HuH-7.5 (cell line): ENCODE data around the gene ECT2.
"Not testable (repeated sequence)": the region's sequence is repeated elsewhere in the genome, so short reads cannot be mapped to it uniquely, and the experiment has no call there.

Experiments used
- DNase-seq: peaks from one replicate; pipeline ENCODE4 v3.0.0; 2011; ENCODE audit warnings: low spot score

The ECT2 gene

DNA sequence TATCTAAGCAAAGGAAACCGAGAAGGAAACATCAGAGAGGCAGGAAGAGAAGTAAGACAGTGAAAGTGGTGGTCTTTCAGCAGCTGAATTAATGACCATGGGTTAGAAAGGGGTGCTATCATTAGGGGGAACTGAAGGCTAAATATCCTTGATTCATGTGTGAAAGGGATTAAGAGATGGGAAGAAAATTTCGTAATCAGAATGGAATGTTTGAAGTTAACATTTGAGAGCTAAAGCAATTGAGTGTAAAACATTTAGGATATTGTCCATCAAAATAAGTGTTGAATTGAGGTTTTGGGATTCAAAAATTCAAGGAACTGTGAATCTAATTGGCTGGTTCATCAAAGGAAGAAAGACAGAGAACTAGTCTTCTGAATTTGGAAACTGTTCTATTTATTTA is 4.1 kb upstream of the ECT2 start:
- no peak for DNase-seq

DNA sequence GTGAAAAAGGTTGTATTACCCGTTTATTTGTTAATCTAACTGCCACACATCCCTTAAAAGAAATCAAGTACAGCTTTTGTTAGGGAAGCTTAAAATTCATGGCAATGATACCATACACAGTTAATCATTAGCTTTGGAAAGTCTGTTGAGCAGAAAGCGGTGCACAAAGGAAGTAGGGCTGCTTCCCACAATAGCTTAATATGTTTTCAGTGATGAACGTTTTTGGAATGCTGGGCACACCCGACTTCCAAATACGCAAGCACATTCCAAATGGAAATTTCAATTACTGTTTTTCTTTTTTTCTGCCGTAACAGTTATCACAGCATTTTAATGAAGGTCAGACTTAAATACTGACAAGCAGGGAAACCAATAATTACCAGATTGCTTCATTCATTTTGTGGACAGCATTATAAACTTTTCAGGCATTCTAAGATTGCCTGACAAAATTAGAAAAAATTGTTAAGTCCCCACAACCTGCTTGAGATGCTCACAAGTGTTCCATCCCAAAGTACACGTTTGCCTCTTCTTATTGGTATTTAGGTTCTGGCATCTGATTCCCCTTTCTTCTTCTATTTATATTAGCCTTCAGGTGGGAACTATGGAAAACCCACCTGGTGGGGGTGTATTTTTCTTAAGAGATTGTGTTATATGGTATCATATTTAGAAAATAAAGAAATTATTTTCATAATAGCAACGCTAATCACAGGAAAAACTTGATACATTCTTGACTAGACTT is 1.1 kb upstream of the ECT2 start:
- DNase-seq = peak; percentile 21

DNA sequence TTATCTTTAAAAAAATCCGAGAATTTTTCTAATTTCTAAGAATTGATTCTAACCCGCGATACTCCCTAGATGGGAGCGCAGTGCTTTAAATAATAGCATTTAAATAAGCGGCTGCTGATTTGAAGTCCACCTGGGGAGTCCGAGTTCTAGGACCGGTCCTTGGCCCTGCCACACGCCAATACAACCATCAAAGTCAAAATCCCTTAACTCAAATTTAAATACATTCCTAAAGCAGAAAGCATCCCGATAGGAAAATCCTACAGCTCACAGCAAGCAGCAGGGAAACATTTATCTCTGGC is 508 bp upstream of the ECT2 start:
- no peak for DNase-seq

DNA sequence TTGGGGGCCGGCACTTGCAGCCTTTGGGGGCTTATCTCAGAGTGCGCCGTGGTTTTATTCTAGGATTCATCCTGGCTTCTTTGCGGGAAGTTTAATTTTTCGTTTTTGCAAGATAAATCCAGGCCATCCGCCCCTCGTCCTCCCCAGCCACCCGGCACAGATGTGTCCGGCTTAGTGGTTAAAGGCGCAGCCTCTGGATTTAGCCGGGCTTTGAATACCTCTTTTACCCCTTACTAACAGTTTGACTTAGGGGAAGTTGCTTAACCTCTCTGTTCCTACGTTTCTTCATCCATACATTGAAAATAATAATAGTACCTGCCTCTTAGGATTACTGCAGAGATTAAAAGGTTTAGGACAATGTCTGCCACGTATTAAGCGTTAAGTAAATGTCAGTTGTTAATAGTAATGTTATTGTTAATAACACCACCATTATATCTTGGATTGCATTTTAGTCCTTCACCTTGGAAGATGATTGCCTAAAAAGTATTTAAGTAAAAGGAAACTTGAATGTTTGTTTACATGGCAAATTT is 714 bp downstream of the ECT2 start:
- DNase-seq = no peak

DNA sequence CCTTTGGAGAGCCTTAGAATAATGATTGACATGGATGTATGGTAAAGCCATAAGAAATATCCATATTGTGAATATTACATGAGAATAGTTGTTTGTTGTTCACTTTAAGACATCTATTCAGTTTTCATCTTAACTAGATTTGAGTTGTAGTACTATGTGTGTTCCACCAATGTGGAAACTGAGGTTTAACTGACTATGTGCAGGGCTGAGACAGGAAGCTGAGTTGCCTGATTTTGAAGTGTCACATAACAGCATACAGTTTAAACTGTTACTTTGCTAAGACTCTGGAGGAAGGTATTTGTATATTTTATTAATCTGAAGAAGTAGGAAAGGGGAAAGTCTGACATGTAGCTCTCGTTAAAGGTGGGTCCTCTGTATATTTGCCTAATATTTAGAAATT is 2.1 kb downstream of the ECT2 start:
- no peak for DNase-seq

DNA sequence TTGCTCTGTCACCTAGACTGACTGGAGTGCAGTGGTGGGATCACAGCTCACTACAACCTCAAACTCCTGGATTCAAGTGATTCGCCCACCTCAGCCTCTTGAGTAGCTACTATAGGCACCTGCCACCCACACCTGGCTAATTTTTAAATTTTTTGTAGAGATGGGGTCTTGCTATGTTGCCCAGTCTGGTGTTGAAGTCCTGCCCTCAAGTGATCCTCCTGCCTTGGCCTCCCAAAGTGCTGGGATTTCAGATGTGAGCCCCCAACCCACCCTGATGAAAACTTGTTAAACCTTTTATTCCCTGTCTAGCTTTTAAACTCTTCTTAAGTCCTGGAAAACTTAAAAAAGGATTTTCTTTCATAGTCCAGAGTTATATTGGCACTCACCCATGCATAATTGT is 2.6 kb downstream of the ECT2 start:
- no peak for DNase-seq

DNA sequence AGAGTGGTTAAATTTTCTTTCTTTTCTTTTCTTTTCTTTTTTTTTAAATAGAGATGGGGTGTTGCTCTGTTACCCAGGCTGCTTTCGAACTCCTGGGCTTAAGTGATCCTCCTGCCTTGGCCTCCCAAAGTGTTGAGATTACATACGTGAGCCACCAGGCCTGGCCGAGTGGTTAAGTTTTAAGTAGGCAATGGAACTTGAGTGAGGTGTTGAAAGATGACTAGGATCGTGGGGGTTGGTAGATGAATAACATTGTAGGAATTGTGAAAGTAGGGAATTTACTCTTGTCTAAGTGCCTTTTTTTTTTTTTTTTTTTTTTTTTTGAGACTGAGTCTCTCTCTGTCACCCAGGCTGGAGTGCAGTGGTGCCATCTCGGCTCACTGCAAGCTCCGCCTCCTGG is 9.9 kb downstream of the ECT2 start:
- not testable (repeated sequence) for DNase-seq

DNA sequence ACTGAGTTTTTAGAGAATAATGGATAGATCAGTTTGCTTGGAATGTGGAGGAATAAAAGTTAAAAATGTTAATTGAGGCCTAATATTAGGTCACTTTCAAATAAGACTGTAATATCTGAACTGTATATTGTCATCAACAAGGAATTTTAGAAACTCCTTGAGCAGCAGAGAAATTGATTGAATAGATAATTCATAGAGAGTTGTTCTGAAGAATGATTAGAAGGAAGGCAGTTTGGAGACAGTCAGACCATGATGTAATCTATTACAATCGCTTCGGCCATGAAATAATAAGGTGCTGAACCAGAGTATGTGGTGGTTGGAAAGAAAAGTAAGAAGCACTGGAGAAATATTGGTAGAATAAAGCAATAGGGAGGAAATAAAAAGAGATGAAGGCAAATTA is 15.7 kb downstream of the ECT2 start:
- DNase-seq = no peak

DNA sequence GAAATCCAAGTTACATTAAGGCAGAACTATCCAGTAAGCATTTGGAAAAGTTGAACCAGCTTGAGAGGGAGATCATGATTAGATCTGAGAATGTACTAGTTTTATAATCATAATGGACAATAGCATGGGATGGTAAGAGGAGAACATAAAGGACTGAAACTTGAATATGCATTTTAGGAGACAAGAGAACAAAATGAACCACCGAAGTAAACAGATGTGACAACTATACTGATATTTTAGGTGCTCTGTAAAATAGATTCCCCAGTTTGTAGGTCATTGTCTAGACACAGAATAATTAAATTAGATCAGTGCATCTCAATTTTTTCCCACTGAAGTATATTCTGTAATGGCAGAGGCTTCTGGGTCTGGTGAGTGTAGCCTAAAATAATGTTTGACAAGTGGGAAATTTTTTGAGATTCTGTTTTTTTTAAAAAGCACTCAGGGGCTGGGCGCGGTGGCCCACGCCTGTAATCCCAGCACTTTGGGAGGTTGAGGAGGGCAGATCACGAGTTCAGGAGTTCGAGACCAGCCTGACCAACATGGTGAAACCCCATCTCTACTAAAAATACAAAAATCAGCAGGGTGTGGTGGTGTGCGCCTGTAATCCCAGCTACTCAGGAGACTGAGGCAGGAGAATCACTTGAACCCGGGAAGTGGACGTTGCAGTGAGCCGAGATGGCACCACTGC is 16.3 kb downstream of the ECT2 start:
- DNase-seq = no peak

DNA sequence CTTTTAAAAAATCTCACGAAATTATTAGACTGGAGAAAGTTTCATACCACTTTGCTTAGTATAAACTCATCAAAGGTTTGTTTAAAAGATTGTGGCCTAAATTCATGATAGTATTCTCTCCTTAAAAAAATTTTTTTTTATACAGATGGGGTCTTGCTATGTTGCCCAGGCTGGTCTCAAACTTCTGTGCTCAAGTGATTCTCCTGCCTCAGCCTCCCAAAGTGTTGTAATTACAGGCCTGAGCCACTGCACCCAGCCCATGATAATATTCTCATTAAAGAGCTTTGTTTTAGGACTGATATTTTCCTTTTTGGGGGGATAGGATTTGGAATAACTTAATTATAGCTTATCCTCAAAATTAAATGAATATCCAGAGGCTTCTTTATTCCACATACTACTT is 19.9 kb downstream of the ECT2 start:
- DNase-seq = no peak

DNA sequence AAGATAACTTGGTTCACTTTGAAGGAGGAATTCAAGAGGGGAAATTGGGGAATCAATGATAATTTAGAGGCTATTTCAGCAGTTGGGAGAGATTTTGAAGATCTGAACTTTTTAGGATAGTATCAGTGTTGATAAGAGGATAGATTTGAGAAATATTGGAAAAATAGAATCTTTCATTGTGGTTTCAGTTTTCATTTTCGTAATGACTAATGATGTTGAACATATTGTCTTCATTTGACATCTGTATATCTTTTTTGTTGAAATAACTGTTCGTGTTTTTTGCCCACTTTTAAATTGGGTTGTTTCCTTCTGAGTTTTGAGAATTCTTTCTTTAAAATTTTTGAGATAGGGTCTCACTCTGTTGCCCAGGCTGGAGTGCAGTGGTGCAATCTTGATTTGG is 21.1 kb downstream of the ECT2 start:
- DNase-seq = no peak

DNA sequence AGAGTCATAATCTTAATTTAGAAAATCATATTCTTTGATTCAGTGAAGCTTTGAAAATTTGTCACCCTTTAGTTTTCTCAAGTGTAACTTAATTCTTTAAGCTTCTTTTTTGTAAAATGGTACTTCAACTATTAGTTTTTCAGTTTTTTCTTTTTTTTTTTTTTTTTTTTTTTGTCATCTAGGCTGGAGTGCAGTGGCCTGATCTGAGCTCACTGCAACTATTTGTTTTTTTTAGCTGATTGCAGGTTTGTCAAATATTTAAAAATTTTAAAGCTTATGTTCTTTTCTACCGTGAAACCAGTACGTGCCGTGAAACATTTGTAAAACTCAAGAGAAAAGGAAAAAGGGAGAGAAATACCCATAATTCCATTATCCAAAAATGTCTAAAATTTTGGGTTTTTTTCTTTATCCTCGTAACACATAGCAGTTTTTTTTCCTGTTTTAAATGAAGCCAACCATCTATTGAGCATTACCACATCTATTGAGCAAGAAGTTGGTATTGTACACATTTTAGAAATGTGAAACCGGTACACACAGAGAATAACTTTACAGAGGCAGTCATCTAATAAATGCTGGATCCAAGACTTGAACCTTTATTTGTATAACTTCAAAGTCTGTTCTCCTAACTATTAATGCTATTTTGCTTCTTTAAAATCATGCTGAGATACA is 25.7 kb downstream of the ECT2 start:
- no peak for DNase-seq

DNA sequence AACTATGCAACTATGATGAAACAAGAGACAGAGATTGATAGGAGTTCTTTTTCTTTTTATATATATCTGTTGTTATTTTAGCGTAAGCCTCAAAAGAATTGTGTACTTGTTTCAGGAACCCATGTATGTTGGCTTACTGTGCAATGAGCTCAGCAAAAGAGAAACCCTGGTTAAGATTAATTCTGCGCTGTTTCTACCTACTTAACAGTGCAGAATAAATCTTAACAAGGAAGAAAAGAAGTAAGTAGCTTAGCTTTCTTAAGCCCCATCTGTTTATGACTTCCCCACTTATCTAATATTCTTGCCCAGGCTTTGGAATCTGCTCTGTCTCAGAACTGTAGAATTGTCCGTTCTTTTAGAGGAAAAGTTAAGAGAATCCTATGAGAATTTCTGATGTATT is 27.4 kb downstream of the ECT2 start:
- DNase-seq = no peak

DNA sequence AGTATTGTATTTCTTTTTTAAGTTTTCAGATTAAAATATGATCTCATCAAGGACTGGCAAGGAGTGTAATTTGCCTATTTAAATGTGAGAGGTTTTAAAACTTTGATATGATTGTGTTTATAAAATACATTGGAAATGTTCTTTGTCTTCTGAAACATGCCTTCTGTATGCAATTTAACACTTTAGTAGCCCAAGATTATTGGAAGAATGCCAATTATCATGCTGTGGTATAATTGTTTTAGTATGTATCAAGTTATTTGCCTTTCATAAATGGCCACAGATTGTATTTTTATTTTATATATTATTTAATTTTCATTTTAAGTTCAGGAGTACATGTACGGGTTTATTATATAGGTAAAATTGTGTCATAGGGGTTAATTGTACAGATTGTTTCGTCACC is 31.7 kb downstream of the ECT2 start:
- DNase-seq = no peak

DNA sequence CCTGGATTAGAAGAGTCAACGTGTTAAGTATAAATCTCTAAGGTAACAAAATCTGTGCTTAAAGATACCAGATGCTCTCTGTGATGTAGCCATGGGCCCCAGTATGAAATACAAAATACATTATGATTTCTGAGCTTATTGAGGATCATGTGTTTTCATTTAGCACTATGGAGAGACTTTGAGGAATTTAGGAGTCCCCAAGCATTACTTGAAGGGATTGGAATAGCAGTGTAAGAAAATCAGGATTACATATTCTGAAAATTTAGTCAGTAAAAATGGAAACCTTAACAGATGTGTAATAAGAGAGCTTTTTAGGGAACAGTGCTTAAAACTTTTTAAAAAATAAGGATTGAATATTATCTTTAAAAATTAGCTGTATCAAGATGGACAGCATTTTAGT is 35.5 kb downstream of the ECT2 start:
- DNase-seq = no peak

DNA sequence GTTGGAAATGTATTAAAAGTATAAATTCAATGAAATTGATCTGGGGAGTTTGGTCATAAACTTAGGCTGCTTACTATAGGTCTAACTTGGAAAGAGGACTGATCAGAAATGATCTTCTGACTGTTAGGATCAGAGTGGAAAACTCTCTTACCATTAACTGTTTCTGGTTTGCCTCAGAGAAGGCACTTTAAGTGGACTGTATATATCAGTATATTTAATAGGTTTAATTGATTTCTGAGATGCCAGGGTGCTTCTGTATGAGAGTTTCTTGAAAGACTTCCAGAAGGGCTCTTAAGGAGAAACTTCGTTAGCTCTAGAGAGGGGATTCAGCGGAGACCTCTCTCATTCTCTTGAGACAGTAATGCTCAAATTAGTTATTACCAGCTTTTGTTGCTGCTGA is 36.5 kb downstream of the ECT2 start:
- no peak for DNase-seq

DNA sequence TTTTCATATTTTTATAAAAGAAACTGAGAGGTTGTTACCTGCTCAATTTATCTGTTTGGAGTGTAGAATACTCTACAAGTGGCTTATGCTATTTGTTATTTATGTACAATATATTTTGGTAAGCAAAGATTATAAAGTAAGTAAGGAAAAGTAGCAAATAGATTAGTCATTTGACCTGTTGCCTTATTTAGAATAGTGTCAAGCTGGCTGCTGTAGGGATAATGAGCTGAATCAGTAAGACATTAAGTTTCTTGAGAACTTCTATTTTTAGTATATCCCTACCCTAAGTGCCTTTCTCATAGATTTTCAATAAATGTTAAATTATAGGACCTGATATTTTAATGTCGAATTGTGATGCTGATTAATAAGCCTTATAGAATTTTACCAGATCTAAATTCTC is 37.2 kb downstream of the ECT2 start:
- DNase-seq = no peak

DNA sequence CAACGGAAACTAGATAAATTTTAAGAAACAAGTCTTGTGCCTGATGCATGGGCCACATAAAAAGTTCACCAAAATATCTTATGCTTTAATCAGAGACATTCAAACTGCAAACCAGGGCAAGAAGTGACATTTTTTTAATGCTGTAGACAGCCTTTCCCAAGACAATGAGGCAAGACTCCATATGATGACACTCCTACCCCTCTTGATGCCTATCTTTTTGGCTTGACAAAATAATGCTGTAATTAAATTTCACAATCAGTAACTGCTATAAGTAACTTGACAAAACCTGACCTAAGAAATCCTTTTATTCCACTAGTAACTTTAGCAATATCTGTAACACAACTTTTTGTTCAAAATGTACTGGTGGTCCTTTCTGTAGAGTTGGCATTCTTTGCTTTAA is 48.7 kb downstream of the ECT2 start:
- DNase-seq = no peak

DNA sequence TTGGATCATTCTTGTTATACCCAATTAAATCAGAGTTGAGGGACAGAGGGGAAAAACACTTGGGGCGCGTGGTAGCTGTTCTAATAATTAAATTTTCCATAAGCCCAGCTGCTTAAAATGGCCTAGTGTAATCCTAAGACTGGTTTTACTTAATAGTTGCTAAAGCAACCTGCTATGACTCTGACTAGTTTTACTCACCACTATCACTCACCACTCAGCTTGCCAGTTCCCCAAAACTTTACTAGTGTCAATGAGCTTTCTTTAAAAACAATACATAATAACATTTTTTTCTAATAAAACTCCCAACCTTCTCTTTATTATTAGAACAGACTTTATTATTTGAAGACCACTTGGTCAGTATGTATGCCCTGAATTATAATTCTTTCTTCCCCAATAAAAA is 49.6 kb downstream of the ECT2 start:
- DNase-seq = no peak

DNA sequence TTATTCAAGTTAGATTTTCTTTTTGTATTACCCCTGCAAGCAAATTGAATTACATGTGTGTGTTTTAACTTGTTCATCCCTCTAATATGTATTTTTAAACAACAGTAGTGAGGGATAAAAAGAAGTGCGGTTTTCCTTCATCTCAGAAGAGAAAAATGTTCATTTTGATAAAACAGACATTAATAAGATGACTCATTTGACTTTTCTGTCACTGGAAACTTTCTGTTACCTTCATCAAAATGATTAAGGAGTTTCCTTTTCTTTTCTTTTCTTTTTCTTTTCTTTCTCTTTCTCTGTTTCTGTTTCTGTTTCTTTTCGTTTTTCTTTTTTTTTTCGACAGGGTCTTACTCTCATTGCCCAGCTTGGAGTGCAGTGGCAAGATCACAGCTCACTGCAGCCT is 53.0 kb downstream of the ECT2 start:
- DNase-seq = no peak

DNA sequence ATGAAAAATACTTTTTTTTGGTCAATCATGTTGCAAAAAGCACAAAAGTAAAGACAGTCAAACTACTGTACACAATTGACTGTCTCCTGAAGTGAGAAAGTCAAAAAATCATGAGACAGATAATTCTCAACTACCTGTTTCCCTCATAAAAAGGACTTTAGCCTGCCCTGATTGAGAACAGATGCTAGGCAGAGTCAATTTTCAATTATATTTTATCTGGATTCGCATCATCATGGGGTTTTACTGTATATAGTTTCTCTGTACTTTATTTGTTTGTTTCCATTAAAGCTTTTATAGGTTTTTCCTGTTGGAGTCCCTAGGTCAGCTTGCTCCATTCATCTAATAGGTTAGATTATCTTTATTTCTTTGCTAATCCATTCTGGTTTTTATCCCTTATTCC is 53.8 kb downstream of the ECT2 start:
- no peak for DNase-seq

DNA sequence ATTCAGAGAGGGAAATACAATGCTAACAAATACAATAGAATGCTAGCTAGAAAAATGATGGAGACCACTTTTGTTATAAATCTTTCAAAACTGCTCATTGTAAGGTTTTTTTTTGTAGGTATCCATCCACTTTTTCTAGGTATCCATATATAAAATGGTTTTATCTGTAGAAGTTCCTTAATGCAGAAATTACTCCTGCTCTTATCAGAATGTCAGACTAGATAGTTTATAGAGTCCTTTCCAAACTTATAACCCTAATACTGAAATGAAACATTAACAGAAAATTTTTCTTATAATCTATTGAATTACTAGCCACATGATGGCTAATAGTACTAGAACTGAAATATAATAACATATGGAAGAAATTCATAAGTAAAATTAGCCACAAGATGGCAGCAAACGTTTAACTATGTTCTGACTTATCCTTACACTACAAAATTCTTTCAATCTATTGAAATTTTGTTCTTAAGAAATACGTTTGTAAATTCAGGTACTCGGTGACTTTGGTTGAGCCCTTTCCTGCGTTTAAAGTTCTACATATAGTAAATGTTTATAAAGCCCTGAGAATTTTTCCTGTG is 58.5 kb downstream of the ECT2 start:
- no peak for DNase-seq

DNA sequence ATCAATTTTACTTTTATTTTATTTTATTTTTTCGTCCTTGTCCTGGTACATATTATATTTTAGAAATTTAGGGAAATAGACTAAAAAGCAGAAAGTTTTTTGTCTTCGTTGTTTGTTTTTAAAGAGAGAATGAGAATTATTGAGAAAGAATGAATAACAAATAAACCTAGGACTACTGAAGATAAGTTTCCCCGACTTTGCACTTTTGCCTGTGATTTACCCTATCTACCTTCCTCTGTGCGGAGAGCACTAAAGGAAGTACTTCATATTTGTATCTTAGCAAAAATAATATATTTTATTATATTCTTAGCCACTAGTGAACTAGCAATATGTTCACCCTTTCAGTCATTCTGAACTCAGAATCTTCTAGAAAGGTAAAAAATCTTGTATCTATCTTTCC is 60.6 kb downstream of the ECT2 start:
- DNase-seq = no peak
